Fibroblast of villous mesenchyme (primary cell): ENCODE measurements around the gene FNDC4. TPM values are rescaled to one million over a fixed set of nuclear protein-coding genes. Genes with fewer than 3 reads are reported as not detected.

Source experiments
- DNase-seq: peaks from one replicate; pipeline ENCODE4 v3.0.0-alpha.2; 2010; ENCODE audit warnings: low read depth
- H3K4me3 ChIP-seq: 2 replicates; pipeline ENCODE4 v1.5.1; 2011; ENCODE audit warnings: low read depth, mild to moderate bottlenecking, low read length
- CTCF ChIP-seq: IDR thresholded peaks from 2 replicates; pipeline ENCODE4 v1.5.1; 2012; ENCODE audit warnings: low read depth, mild to moderate bottlenecking, low read length; ENCODE audit not compliant: insufficient read depth
- small RNA-seq: library from RNA; depleted of rRNA; stranded (forward); fragments of <200 nt; gene quantifications from one replicate; pipeline ENCODE3, GENCODE V24; 2012
- total RNA-seq: library from RNA; depleted of rRNA; stranded (reverse); fragments of >200 nt; gene quantifications from 2 replicates; pipeline ENCODE4 v1.2.3, GENCODE V29; 2012

FNDC4 gene
- total RNA-seq, 1 donor = 8.6 TPM

GRCh38 chr2:27445615-27446014 lies 49.4 kb downstream of the FNDC4 start:
- DNase-seq = no peak
- TF ChIP-seq CTCF = no peak

GRCh38 chr2:27445155-27445554 lies 49.8 kb downstream of the FNDC4 start:
- no peak for TF ChIP-seq CTCF
- DNase-seq = no peak
- no peak overlapping the region for H3K4me3 ChIP-seq

More at GRCh38 chr2:27445615-27446014, 49.4 kb downstream of the FNDC4 start:
- H3K4me3 ChIP-seq = no peak overlapping the region

DNA sequence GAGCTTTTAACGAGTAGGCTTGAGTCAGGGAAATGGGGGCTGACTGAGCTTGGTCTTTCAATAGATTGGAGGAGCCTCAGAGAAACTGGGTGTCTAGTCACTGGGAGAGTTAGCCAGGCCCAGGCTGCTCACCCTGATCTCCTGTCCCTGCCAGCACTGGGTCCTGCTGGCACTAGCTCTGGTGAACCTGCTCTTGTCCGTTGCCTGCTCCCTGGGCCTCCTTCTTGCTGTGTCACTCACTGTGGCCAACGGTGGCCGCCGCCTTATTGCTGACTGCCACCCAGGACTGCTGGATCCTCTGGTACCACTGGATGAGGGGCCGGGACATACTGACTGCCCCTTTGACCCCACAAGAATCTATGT lies 52.1 kb downstream of the FNDC4 start:
- no peak overlapping the region for H3K4me3 ChIP-seq
- no peak for TF ChIP-seq CTCF
- DNase-seq = no peak

- TF ChIP-seq CTCF = no peak
- DNase-seq = no peak
- H3K4me3 ChIP-seq = no peak within 1 kb of the TSS
These were observed 52.8 kb downstream of the FNDC4 start, which contains the start of gene KRTCAP3 for GRCh38 chr2:27441958-27442919. KRTCAP3 (plus strand) TSS chr2:27442381; CDS start chr2:27442413, 32 bp downstream.

Small RNAs within 50 kb of the gene (small RNA-seq; reads per million reads assigned to genes)
- gene RNU6-986P = not detected

Other genes with a start within 250 kb of the FNDC4 start
- 0.32 TPM in 1 of 2 replicates, not detected in the other for gene SLC30A3, start 232.2 kb downstream of the FNDC4 start, total RNA-seq
- not detected in 2 replicates for gene DNAJC5G, start 219.8 kb downstream of the FNDC4 start, total RNA-seq
- not detected in 2 replicates for gene TRIM54, start 212.8 kb downstream of the FNDC4 start, total RNA-seq
- 0.43 and 0.64 TPM in 2 replicates for gene UCN, start 186.8 kb downstream of the FNDC4 start, total RNA-seq
- gene MPV17, start 172.1 kb downstream of the FNDC4 start, total RNA-seq = 57.0 and 73.8 TPM in 2 replicates
- 30.9 and 36.7 TPM in 2 replicates for gene GTF3C2, start 138.4 kb downstream of the FNDC4 start, total RNA-seq
- 28.9 and 29.3 TPM in 2 replicates for gene EIF2B4, start 124.9 kb downstream of the FNDC4 start, total RNA-seq
- gene SNX17, start 124.6 kb downstream of the FNDC4 start, total RNA-seq = 166 and 169 TPM in 2 replicates
- 11.7 and 11.9 TPM in 2 replicates for gene ZNF513, start 114.5 kb downstream of the FNDC4 start, total RNA-seq
- 60.6 and 63.9 TPM in 2 replicates for gene PPM1G, start 85.6 kb downstream of the FNDC4 start, total RNA-seq
- 110 and 125 TPM in 2 replicates for gene NRBP1, start 66.6 kb downstream of the FNDC4 start, total RNA-seq
- gene KRTCAP3, start 52.8 kb downstream of the FNDC4 start, total RNA-seq = not detected in 2 replicates
- 18.0 and 18.1 TPM in 2 replicates for gene IFT172, start 5.5 kb downstream of the FNDC4 start, total RNA-seq
- 0.32 TPM in 1 of 2 replicates, not detected in the other for gene GCKR, start 1.6 kb upstream of the FNDC4 start, total RNA-seq
- 23.2 and 33.2 TPM in 2 replicates for gene ZNF512, start 87.8 kb upstream of the FNDC4 start, total RNA-seq
- gene CCDC121, start 133.8 kb upstream of the FNDC4 start, total RNA-seq = 1.3 and 1.9 TPM in 2 replicates
- gene GPN1, start 133.8 kb upstream of the FNDC4 start, total RNA-seq = 34.5 and 35.0 TPM in 2 replicates
- 36.1 and 38.4 TPM in 2 replicates for gene SUPT7L, start 168.4 kb upstream of the FNDC4 start, total RNA-seq
- gene SLC4A1AP, start 168.7 kb upstream of the FNDC4 start, total RNA-seq = 28.7 and 31.1 TPM in 2 replicates